ENCODE data around the gene ZNF25. TPM values are rescaled to one million over a fixed set of nuclear protein-coding genes. Genes with fewer than 3 reads are reported as not detected.

ZNF25 gene
- polyA plus RNA-seq, 2 of the 4 experiments (the other 2 are of a cell fraction), result 2.7 to 7.3 TPM

GRCh38 chr10:37960591-37961137 is 15.8 kb downstream of the ZNF25 start:
- no peak overlapping the region for H3K4me3 ChIP-seq

DNA sequence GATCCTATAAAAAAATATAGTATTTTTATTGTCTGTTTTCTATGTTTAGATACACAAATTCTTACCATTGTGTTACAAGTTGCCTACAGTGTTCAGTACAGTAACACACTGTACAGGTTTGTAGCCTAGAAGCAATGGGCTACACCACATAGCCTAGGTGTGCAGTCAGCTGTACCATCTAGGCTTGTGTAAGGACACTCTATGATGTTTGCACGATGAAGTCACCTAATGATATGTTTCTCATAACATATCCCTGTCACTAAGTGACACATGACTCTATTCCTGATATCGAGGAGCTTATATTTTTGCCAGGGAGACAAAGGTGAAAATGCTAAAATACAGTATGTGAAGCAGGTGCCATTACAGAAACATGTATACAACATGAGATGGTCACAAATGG is 18.6 kb downstream of the ZNF25 start:
- H3K4me2 ChIP-seq, result no peak overlapping the region
- CTCF ChIA-PET, result no interaction called here
- FAIRE-seq, result peak; percentile 46
- 78% methylated on average over 2 of the region's 2 CpGs for WGBS (ENCODE audit: missing lambda C conversion rate)
- POLR2A ChIA-PET, result no interaction called here
- H3K4me1 ChIP-seq, result no peaks in the 10 kb centered on the region
- H3K4me3 ChIP-seq, result no peak overlapping the region
- no peak for ATAC-seq
- DNase-seq (ENCODE audit: low read depth in 1 of 2, low spot score in 1 of 2), result no peak
- H3K9me3 ChIP-seq, result peaks cover 23% of the 10 kb centered on the region
- TF ChIP-seq MYC (IDR thresholded peaks at IDR 0.05; ENCODE audit: borderline replicate concordance, low read length) (no peak), NR3C1 (IDR thresholded peaks at IDR 0.05) (no peak), TFCP2L1 (CRISPR knock-in tag; IDR thresholded peaks at IDR 0.05) (no peak), CBX8 (IDR thresholded peaks at IDR 0.05) (no peak), FOSB (CRISPR knock-in tag; IDR thresholded peaks at IDR 0.05) (no peak), CEBPB (IDR thresholded peaks at IDR 0.05) (no peak), HDAC2 (IDR thresholded peaks at IDR 0.05) (no peak), EP300 (IDR thresholded peaks at IDR 0.05) (no peak), RFX5 (IDR thresholded peaks at IDR 0.05) (no peak), HOXB5 (CRISPR knock-in tag; IDR thresholded peaks at IDR 0.05) (no peak), HOXA7 (CRISPR knock-in tag; IDR thresholded peaks at IDR 0.05) (no peak), CBX2 (IDR thresholded peaks at IDR 0.05; ENCODE audit: borderline replicate concordance, low read depth) (no peak), EHMT2 (IDR thresholded peaks at IDR 0.05; ENCODE audit: low read depth) (no peak)
- TF ChIP-seq, protein P1, sequence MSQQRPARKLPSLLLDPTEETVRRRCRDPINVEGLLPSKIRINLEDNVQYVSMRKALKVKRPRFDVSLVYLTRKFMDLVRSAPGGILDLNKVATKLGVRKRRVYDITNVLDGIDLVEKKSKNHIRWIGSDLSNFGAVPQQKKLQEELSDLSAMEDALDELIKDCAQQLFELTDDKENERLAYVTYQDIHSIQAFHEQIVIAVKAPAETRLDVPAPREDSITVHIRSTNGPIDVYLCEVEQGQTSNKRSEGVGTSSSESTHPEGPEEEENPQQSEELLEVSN (IDR thresholded peaks at IDR 0.05; ENCODE audit: borderline replicate concordance, low read depth), result no peak
- TF ChIP-seq, protein P2, sequence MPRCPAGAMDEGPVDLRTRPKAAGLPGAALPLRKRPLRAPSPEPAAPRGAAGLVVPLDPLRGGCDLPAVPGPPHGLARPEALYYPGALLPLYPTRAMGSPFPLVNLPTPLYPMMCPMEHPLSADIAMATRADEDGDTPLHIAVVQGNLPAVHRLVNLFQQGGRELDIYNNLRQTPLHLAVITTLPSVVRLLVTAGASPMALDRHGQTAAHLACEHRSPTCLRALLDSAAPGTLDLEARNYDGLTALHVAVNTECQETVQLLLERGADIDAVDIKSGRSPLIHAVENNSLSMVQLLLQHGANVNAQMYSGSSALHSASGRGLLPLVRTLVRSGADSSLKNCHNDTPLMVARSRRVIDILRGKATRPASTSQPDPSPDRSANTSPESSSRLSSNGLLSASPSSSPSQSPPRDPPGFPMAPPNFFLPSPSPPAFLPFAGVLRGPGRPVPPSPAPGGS (IDR thresholded peaks at IDR 0.05), result no peak
- TF ChIP-seq, protein P3, sequence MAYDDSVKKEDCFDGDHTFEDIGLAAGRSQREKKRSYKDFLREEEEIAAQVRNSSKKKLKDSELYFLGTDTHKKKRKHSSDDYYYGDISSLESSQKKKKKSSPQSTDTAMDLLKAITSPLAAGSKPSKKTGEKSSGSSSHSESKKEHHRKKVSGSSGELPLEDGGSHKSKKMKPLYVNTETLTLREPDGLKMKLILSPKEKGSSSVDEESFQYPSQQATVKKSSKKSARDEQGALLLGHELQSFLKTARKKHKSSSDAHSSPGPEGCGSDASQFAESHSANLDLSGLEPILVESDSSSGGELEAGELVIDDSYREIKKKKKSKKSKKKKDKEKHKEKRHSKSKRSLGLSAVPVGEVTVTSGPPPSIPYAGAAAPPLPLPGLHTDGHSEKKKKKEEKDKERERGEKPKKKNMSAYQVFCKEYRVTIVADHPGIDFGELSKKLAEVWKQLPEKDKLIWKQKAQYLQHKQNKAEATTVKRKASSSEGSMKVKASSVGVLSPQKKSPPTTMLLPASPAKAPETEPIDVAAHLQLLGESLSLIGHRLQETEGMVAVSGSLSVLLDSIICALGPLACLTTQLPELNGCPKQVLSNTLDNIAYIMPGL (CRISPR knock-in tag; IDR thresholded peaks at IDR 0.05; ENCODE audit: borderline replicate concordance), result no peak
- no peak overlapping the region for H3K27ac ChIP-seq

More at GRCh38 chr10:37960591-37961137, 15.8 kb downstream of the ZNF25 start:
- TF ChIP-seq EP300 (IDR thresholded peaks at IDR 0.05) (no peak), HOXB5 (CRISPR knock-in tag; IDR thresholded peaks at IDR 0.05) (no peak), POLR2A (IDR thresholded peaks at IDR 0.05; ENCODE audit: low read length) (no peak), ATOH8 (CRISPR knock-in tag; IDR thresholded peaks at IDR 0.05; ENCODE audit: low read depth) (no peak)
- TF ChIP-seq, protein P4, sequence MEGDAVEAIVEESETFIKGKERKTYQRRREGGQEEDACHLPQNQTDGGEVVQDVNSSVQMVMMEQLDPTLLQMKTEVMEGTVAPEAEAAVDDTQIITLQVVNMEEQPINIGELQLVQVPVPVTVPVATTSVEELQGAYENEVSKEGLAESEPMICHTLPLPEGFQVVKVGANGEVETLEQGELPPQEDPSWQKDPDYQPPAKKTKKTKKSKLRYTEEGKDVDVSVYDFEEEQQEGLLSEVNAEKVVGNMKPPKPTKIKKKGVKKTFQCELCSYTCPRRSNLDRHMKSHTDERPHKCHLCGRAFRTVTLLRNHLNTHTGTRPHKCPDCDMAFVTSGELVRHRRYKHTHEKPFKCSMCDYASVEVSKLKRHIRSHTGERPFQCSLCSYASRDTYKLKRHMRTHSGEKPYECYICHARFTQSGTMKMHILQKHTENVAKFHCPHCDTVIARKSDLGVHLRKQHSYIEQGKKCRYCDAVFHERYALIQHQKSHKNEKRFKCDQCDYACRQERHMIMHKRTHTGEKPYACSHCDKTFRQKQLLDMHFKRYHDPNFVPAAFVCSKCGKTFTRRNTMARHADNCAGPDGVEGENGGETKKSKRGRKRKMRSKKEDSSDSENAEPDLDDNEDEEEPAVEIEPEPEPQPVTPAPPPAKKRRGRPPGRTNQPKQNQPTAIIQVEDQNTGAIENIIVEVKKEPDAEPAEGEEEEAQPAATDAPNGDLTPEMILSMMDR (IDR thresholded peaks at IDR 0.05), result no peak
- WGBS (ENCODE audit: missing lambda C conversion rate), result 100% methylated on average over 1 of the region's 2 CpGs
- Histone ChIP-seq H3K4me1 (no peaks in the 10 kb centered on the region), H3K9me3 (peaks cover 18% of the 10 kb centered on the region), H3K27ac (no peak overlapping the region), H3K4me2 (no peak overlapping the region)
- ATAC-seq, result no peak
- no peak for DNase-seq (ENCODE audit: low read depth in 1 of 2, low spot score in 1 of 2)
- CTCF ChIA-PET, result no interaction called here
- POLR2A ChIA-PET, result no interaction called here
- no peak for FAIRE-seq

Measured in A549 (cell line).